CD4-positive, alpha-beta T cell treated with Interleukin-6 for 4 hours (primary cell): ENCODE data around the gene DDX21.
"Not testable (repeated sequence)": the region's sequence is repeated elsewhere in the genome, so short reads cannot be mapped to it uniquely, and the experiment has no call there.

Experiments
- DNase-seq: peaks from one replicate; pipeline ENCODE4 v3.0.0-alpha.2; 2020; ENCODE audit warnings: mixed read lengths

The DDX21 gene

DNA sequence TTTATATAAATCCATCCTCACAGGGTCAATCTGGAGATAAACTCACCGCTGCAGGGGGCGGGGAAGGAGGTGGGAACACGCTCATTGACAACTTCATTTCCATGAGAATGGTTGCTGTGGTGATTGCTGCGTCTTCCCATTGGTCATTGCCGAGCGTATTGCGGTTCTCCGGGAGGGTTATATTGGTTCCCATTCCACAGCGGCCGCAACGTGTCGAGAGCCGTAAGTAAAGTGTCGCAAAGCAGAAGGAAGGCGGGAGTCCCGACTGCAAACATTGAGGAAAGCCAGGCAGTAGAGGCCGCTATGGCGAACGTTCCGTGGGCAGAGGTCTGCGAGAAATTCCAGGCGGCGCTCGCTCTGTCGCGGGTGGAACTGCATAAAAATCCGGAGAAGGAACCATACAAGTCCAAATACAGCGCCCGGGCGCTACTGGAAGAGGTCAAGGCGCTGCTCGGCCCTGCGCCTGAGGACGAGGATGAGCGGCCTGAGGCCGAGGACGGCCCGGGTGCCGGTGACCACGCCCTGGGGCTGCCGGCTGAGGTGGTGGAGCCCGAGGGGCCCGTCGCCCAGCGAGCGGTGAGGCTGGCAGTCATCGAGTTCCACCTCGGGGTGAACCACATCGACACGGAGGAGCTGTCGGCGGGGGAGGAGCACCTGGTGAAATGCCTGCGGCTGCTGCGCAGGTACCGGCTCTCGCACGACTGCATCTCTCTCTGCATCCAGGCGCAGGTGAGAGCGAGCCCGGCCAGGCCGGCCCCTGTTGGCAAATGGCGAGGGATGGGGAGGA, 32.8 kb downstream of the DDX21 start, which contains the start of gene KIFBP:
Gene KIFBP, plus strand, starts transcription at position 274 of the 787 bp plus-strand sequence. Its CDS starts 30 bp downstream, at position 304.
- peak; percentile 84 for DNase-seq

DNA sequence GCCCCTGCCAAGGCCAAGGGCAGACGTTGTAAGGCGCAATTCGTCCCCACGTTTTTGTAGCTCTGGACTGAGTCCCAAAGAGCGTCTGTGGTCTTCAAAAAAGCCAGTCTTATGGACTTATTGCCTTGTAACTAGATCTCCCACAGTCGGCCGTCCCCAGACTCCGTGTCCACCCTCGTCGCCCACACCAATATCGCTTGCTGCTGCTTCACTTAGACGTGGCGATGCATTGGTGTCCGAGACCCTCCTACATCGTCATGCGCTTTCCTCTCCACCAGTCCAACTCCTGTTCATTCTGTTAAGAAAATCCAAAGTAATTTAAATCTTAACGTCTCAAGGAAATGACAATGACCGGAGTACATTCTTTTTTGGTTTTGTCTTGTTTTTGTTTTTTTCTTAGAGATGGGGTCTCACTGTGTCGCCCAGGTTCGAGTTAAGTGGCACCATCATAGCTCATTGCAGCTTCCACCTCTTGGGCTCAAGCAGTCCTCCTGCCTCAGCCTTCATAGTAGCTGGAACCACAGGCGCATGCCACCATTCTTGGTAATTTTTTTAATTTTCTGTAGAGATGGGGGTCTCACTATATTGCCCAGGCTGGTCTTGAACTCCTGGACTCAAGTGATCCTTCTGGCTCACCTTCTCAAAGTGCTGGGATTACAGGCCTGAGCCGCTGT, 33.5 kb downstream of the DDX21 start:
- no peak for DNase-seq

DNA sequence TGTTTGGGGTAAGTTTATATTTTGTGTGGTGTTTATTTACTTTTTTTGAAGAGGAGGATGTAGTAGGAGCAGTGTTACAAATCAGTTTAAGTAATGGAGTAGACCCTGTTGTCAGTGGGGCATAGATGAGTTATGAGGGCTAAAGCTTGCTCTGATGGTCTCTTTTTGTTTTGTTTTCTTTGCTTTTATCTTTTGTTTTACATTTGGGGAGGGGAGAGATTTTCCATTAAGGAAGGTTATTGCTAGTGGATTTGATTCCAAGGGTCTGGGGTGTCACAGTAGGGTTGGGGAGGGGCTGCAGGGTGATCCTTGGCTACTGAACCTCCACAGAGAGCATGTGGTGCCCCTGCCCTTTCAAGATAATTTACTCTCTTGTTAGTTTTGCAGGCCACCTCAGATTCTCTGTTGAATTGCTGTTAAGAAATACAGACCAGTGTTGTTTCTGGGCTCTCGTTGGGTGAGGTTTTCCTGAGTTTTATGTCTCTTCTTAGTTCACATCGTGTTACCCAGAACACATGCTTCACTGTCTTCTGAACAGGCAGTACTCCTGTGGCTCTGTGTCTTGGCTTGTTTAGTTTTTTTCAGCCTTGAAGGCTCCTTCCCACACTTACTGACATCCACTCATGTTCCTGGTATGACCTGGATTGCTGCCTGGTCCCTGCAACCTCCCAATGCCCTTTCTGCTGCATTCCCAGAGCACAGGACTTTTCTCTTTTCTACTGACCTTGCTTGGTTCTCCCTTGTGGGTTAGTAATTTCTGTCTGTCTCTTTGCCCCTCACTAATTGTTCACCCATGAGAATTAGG, 36.9 kb downstream of the DDX21 start:
- DNase-seq: no peak

DNA sequence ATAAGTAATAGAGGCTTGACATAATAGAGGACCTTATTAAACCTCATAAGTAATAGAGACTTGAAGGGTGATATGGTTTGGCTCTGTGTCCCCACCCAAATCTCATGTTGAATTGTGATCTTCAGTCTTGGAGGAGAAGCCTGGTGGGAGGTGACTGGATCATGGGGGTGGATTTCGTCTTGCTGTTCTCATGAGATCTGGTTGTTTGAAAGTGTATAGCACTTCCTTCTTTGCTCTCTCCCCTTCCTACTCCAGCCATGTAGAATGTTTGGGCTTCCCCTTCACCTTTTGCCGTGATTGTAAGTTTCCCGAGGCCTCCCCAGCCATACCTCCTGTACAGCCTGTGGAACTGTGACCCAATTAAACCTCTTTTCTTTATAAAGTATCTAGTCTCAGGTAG, 41.2 kb downstream of the DDX21 start:
- no peak for DNase-seq

DNA sequence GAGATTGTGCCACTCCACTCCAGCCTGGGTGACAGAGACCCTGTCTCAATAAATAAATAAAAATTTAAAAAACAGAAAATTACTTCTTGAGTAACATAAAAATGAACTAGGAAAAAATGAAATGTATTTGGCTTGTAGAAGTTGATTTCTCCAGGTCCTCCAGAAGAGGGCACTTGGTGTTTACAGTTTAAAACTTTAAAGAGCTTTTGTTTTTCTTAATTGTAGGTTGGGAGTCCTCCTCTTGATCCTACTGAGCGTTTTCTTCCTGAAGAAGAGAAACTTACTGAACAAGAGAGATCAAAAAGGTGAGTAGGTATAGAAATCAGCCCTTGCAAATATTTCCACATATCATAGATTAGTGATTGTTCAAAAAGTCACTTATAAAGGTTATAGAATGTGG, 48.9 kb downstream of the DDX21 start:
- no peak for DNase-seq

DNA sequence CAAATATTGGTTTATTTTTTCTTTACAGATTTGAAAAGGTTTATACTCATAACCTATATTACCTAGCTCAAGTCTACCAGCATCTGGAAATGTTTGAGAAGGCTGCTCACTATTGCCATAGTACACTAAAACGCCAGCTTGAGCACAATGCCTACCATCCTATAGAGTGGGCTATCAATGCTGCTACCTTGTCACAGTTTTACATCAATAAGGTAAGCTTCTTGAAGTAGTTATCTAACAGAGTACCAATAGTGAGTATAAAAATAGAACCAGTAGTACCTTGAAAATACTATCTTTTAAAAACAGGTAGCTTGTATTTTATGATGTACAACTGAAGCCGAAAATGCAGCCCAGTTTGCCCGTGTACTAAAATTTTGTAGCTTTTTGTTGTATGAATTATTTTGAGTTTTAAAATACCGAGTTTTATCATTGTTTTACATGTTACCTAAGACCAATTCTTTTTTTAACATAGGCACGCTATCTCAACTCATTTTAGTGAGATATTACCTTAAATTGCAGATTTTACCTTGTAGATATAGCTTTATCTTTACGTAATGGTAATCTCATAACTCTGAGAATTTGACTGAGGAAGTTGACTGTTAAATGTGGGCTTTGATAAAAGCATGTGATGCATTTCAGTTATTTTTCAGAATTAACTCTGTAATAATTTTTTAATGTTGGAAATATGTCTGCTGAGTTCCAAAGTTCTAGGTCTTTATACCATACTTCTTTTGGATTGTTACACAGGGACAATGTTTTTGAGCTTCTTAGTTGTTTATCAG, 49.9 kb downstream of the DDX21 start:
- no peak for DNase-seq

DNA sequence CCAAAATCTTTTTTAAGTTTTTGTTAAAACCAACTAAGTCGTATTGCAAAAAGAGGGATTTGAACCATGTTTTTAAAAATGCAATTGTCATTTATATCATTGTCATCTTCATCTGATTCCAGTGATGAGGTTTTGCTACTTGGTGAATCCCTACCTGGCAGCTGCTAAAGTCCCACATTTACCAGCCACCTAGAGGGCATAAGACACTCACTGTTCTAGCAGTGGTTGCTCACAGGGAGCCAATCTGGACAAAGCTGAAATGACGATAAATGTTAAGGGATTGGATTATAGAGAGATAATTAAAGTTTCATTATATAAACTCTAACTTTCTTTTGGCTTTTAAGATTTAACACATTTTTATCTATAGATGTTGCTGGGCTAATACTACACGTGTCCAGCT, 51.3 kb downstream of the DDX21 start:
- DNase-seq: no peak

DNA sequence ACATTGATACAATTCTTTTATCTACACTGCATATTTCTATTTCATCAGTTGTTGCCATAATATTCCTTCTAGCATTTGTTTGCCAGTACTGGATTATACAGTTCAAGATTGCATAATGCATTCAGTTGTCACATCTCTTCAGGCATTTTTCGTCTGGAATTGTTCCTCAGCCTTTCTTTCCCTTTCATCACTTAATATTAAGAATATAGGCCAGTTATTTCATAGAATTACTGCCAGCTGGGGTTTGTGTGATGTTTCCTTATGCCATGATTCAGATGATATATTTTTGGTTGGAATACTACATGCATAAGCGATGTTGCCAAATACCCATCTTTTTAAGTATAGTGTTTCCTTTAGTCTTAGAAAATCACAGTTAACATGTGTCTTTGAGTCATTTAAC, 53.4 kb downstream of the DDX21 start:
- no peak for DNase-seq

DNA sequence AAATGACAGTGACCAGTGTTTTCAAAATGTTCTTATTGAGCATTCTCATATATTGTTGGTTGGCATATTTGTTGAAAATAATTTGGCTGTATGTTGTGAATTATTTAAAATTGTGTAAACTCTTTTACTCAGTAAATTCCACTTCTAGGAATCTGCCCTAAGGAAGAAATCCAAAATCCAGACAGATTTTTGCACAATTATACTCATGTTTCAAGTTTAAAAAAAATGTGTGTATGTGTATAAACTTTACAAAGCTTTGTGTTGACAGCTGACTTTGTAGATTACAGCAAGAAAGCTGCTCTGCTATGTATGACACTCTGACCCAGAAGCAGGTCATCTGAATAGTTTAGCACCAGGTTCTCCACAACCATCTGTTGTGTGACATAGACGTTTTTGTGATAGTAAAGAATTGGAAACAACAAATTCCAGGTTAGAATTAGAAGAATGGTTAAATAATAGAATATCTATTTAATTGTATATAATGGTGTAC, 54.2 kb downstream of the DDX21 start:
- DNase-seq: no peak

DNA sequence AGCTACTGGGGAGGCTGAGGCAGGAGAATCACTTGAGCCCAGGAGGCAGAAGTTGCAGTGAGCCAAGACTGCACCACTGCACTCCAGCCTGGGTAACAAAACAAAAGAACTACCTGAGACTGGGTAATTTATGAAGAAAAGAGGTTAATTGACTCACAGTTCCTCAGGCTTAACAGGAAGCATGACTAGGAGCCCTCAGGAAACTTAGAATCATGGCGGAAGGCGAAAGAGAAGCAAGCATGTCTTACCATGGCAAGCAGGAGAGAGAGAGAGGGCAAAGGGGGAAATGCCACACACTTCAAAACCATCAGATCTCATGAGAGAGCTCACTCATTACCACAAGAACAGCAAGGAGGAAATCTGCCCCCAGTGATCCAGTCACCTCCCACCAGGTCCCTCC, 56.8 kb downstream of the DDX21 start:
- DNase-seq: not testable (repeated sequence)

DNA sequence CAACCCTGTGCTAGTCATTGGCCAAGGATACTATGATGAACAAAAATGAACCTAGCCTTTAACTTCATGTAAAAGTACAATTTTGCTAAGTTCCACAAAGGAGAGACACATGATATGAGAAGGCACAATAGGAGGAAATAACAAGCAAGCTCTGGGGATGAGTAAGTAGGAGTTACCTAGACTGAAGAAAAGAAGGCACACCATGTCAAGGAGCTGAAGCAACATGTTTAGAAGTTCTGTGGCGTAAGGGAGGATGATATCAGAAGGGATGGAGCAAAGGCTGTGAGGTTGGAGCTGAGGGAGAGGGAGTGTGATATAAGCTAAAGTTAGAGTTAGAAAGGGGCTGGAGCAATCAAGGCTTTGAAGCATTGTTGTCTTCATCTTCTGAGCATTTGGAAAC, 58.2 kb downstream of the DDX21 start:
- DNase-seq: no peak

DNA sequence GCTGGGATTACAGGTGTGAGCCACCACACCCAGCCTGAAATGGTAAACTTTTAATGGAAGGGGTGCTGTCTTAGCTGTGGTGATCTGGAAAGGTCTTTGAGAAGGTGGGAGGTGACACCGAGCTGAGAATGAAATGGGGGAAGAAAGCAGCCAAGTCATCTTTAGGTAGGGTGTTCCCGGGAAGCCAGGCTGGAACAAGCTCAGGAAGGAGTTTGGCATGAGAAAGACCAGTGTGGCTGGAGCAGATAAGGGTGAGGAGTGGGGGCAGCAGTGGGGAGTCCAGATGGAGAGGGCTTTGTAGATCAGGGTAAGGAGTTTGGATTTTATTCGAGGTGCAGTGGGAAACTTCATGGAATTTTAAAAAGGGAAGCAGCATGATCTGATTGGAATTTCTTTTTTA, 62.6 kb downstream of the DDX21 start:
- DNase-seq: no peak

DNA sequence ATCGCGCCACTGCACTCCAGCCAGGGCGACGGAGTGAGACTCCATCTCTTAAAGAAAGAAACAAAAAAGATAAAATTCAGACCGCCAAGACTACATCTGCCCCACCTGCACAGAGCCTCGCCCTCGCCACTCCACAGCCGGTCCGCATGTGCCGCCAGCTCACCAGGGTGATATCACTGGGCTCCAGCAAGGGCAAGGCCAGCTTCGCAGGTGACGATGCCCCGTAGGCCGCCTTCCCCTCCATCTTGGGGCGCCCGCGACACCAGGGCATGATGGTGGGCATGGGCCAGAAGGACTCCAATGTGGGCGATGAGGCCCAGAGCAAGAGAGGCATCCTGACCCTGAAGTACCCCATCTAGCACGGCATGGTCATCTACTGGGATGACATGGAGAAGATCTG, 66.6 kb downstream of the DDX21 start:
- DNase-seq: no peak

DNA sequence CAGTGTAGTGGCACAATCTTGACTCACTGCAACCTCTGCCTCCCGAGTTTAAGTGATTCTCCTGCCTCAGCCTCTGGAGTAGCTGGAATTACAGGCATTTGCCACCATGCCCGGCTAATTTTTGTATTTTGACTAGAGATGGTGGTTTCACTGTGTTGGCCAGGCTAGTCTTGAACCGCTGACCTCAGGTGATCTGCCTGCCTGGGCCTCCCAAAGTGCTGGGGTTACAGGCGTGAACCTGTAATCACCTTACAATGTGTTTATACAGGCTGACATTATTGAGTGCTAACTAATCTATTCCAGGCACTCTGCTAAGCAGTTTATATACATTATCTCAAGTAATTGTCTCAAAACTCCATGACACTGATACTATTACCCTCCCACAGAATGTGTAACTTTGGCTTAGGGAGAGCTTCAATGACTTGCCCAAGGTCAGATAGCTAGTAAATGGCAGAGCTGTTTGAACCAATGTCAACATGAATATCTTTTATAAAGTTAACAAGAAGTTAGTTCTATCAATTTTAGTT, 69.5 kb downstream of the DDX21 start:
- DNase-seq: no peak

DNA sequence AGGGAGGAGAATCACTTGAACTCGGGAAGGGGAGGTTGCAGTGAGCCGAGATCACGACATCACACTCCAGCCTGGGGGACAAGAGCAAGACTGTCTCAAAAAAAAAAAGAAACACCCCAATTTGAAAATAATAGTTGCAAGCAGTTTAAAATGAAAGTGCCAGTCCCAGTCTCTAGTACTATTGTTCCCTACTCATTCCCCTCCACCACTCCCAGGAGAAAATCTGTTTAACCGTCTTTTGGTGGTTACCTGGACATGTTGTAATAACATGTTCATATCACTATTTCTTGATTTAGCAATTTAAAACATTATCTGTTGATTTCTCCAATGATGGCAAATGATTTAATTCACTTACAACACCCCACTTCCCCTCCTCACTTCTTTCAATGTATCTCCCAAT, 77.3 kb downstream of the DDX21 start:
- DNase-seq: no peak
